AG09319 (cell line): ENCODE measurements around the gene SDE2.
A peak's percentile ranks its signal among the peaks of the same experiment; 100 is the strongest.
"Not testable (repeated sequence)": the region's sequence is repeated elsewhere in the genome, so short reads cannot be mapped to it uniquely, and the experiment has no call there.

Experiments used
- DNase-seq: peaks from one replicate; pipeline ENCODE4 v3.0.0-alpha.2; 2010; ENCODE audit warnings: low read depth; ENCODE audit errors: extremely low read depth
- TF ChIP-seq, protein P1 (sequence below): IDR thresholded peaks from 2 replicates; pipeline ENCODE4 v1.5.1; 2011; ENCODE audit warnings: low read depth, mild to moderate bottlenecking, inconsistent platforms, low read length, moderate library complexity

Gene SDE2

DNA sequence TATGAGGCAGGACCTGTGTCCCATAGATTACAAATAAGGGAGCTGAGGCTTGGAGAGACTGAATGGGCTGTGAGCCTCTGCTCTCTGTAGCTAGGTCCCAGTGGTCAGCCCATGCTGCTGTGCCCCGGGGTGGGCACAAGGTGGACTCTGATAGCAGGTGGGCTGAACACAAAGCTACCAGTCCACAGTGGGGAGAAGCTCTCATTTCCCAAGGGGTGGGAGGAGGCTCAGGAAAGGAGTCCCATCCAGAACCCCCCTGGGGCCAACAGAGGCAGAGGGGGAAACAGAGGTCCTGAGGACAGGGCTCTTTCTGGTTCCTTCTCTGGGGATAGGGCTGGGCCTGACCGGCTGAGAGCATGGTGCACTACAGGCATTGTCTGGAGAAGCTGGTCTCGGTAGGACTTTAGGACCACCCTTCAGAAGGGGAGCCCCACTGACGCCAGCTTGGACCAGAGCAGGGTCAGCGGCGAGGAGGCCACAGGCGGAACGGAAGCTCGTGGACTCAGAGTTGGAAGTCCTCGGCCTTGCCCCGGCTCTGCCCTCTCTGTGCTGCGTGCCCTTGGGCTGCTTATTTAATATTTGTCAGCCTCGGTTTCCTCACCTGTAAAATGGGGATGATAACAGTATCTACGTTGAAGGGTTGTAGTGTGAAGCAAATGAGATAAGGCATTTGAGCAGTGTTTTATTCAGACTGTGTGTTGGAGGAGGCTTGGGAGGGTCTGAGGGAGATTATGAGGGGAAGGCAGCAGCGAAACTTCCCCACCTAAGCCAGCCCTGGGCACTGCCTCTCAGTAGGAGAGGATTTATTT, 26.6 kb downstream of the SDE2 start:
- TF ChIP-seq, protein P1, sequence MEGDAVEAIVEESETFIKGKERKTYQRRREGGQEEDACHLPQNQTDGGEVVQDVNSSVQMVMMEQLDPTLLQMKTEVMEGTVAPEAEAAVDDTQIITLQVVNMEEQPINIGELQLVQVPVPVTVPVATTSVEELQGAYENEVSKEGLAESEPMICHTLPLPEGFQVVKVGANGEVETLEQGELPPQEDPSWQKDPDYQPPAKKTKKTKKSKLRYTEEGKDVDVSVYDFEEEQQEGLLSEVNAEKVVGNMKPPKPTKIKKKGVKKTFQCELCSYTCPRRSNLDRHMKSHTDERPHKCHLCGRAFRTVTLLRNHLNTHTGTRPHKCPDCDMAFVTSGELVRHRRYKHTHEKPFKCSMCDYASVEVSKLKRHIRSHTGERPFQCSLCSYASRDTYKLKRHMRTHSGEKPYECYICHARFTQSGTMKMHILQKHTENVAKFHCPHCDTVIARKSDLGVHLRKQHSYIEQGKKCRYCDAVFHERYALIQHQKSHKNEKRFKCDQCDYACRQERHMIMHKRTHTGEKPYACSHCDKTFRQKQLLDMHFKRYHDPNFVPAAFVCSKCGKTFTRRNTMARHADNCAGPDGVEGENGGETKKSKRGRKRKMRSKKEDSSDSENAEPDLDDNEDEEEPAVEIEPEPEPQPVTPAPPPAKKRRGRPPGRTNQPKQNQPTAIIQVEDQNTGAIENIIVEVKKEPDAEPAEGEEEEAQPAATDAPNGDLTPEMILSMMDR, result no peak
- no peak for DNase-seq

DNA sequence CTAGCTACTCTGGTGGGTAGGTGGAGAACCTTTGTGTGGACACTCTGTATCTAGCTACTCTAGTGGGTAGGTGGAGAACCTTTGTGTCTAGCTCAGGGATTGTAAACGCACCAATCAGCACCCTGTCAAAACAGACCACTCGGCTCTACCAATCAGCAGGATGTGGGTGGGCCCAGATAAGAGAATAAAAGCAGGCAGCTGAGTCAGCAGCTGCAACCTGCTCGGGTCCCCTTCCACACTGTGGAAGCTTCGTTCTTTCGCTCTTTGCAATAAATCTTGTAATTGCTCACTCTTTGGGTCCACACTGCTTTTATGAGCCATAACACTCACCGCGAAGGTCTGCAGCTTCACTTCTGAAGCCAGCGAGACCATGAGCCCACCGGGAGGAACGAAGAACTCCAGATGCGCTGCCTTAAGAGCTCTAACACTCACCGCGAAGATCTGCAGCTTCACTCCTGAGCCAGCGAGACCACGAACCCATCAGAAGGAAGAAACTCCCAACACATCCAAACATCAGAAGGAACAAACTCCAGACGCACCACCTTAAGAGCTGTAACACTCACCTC, 28.5 kb downstream of the SDE2 start:
- DNase-seq, result not testable (repeated sequence)

DNA sequence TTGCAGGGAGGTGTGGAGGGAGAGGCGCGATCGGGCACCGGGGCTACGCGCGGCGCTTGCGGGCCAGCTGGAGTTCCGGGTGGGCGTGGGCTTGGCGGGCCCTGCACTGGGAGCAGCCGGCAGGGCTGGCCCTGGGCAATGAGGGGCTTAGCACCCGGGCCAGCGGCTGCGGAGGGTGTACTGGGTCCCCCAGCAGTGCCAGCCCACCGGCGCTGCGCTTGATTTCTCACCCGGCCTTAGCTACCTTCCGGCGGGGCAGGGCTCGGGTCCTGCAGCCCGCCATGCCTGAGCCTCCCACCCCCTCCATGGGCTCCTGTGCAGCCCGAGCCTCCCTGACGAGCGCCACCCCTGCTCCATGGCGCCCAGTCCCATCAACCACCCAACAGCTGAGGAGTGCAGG, 29.4 kb downstream of the SDE2 start:
- not testable (repeated sequence) for DNase-seq

DNA sequence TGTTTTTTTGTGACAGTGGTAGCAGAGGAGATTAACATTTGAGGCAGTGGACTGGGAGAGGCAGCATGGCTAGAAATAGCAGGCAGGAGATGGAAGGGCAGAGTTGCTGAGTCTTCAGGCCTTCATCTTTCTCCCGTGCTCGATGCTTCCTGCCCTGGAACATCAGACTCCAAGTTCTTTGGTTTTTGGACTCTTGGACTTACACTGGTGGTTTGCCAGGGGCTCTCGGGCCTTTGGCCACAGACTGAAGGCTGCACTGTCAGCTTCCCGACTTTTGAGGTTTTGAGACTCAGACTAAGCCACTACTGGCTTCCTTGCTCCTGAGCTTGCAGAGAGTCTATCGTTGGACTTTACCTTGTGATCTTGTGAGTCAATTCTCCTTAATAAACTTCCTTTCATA, 33.9 kb downstream of the SDE2 start:
- DNase-seq, result no peak
- TF ChIP-seq, protein P1, result no peak

DNA sequence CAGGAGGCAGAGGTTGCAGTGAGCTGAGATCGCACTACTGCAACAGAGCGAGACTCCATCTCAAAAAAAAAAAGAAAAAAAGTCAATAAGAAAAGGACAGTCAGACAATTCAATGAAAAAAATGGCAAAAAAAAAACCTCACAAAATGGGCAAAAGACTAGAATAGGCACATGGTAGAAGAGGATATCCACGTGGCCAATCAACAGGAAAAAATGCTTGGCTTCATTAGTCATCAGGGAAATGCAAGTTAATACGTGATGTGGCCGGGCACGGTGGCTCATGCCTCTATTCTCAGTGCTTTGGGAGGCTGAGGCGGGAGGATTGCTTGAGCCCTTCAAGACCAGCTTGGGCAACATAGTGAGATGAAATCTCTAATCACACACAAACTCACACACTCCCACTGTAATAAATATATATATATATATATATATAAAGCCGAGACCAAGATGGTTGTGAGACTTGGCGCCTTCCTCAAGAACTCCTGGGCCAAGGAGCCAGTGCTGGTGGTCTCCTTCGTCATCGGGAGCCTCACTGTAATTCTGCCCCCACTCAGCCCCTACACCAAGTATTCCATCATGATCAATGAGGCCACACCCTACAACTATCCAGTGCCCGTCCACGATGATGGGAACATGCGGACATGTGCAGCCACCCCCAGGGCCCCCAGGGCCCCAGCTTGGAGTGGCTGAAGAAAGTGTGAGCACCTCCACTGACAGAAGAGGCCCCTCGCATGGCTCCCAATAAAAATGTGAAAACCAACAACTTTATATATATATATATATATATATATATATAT, 35.2 kb downstream of the SDE2 start:
- TF ChIP-seq, protein P1, result no peak
- DNase-seq, result no peak

DNA sequence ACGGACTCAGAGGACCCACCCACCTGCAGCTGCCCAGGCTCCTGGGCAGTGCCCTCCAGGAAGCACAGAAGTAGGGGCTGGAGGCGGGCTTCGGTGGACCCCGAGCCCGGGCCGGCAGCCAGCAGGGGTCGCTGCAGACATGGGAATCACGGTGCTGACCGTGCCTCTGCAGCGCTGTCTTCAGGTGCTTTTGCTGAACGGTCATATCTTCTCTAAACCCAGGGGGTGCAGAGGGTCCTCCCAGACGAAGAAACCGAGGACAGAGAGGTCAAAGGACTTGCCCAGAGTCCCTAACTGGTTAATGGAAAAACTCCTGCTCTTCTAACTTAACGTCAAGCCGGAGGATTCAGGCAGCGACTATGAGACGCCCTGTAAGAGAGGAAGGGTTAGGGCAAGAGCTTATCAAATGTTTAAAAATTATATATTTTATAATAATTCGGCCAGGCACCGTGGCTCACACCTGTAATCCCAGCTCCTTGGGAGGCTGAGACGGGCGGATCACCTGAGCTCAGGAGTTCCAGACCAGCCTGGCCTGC, 36.6 kb downstream of the SDE2 start:
- TF ChIP-seq, protein P1, result peak; percentile 47
- no peak for DNase-seq

DNA sequence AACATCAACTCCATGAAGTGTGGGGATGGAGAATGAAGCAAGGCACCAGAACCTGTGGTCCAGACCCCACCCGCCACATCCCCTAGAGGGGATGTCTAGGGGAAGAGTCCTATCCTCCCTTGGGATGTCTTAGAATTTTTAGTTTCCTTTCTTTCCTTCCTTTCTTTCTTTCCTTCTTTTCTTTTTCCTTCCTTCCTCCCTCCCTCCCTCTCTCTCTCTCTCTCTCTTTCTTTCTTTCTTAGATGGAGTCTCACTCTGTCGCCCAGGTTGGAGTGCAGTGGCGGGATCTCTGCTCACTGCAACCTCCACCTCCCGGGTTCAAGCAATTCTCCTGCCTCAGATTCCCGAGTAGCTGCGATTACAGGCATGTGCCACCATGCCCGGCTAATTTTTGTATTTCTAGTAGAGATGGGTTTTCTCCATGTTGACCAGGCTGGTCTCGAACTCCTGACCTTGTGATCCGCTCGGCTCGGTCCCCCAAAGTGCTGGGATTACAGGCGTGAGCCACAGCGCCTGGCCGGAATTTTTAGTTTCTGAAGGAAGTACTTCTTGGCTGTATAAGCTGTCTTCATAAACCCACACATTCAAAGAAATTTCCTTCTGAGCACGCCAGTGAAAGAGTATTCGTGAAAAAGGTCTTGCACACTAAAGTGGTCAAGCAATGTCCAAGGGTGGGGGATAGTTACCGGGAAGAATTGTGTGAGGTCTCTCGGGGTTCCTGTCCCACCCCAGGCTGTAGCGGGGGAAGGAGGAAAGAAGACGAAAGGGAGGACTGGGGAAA, 37.3 kb downstream of the SDE2 start:
- TF ChIP-seq, protein P1, result no peak
- DNase-seq, result no peak

DNA sequence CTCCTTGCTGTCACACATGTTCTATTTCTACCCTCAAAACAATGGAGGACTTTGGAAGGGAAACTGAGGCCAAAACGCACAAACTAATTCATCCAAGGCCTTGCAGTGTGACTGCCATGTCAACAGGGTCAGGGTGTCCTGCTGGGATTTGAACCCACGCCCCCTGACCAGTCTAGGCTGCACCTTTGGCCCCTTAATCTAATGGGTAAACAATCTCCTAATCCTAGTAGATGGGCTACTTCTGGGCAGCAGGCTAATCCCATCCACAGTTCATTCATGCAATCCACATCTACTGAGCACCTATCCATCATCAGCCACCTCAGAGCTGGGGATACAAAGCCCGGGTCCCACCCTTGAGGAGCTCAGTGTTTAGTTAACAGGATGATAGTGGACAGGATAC, 41.1 kb downstream of the SDE2 start:
- DNase-seq, result no peak
- TF ChIP-seq, protein P1, result no peak
